ENCODE measurements around the gene TOR4A.

Gene TOR4A

GRCh38 chr9:137294091-137294680 lies 16.7 kb downstream of the TOR4A start:
- H3K27me3 ChIP-seq (ENCODE audit: control insufficient read depth in 3 of 3, insufficient read depth in 3 of 3, low read depth in 1 of 3, low read length in 3 of 3) = peaks cover 0 to 11% (median 2%) of the 10 kb centered on the region in 3 experiments
- DNase-seq (ENCODE audit: low spot score) = no peak

GRCh38 chr9:137294681-137295237 lies 17.2 kb downstream of the TOR4A start:
- H3K9ac ChIP-seq (ENCODE audit: low read depth, low read length, poor library complexity) = peak overlapping the region; percentile 81
- peak overlapping the region; percentile 97 for H2AK5ac ChIP-seq (ENCODE audit: low read depth, low read length)
- peak overlapping the region; percentile 73 for H2BK12ac ChIP-seq (ENCODE audit: low read length)
- no peak overlapping the region for H2BK15ac ChIP-seq (ENCODE audit: low read length)
- no CpG with 5 or more reads among the region's 35 CpGs for WGBS, 2 donors (ENCODE audit: extremely low coverage in 2 of 2, insufficient read length in 2 of 2, insufficient replicate concordance in 1 of 2)
- peaks cover 28 to 31% of the 10 kb centered on the region in 2 donors for H3K4me1 ChIP-seq (ENCODE audit: control insufficient read depth in 2 of 2, insufficient read depth in 1 of 2, low read depth in 1 of 2, low read length in 2 of 2)
- H3K9me3 ChIP-seq (replicated peaks in 1 of 2; ENCODE audit: control insufficient read depth in 2 of 2, insufficient read depth in 1 of 2, low read depth in 1 of 2, low read length in 2 of 2) = peaks cover 0 to 10% of the 10 kb centered on the region in 2 donors
- H2BK120ac ChIP-seq (ENCODE audit: low read depth, low read length) = no peak overlapping the region
- H2AFZ ChIP-seq (ENCODE audit: low read length) = peak overlapping the region; percentile 74
- peak overlapping the region; percentile 97 for H3K14ac ChIP-seq (ENCODE audit: low read length)
- H3K23ac ChIP-seq (ENCODE audit: low read depth, low read length, poor library complexity) = peak overlapping the region; percentile 93
- no peak overlapping the region for H2BK5ac ChIP-seq (ENCODE audit: low read length)
- no peak for DNase-seq (ENCODE audit: low spot score)
- peak overlapping the region; percentile 83 for H3K4me2 ChIP-seq (ENCODE audit: insufficient read depth, low read length, poor library complexity, severe bottlenecking)
- H3K18ac ChIP-seq (ENCODE audit: low read length) = peak overlapping the region; percentile 94
- H3K27ac ChIP-seq (replicated peaks; ENCODE audit: low read length) = no peak overlapping the region
- H4K8ac ChIP-seq (ENCODE audit: low read depth, low read length) = peak overlapping the region; percentile 96
- H4K91ac ChIP-seq (ENCODE audit: low read depth, low read length, poor library complexity) = no peak overlapping the region
- H3K36me3 ChIP-seq (replicated peaks in 1 of 2; ENCODE audit: control insufficient read depth in 2 of 2, insufficient read depth in 2 of 2, low read length in 2 of 2) = peaks cover 5 to 14% of the 10 kb centered on the region in 2 donors
- peak overlapping the region in 1 of 2 donors; percentile 46 for H3K4me3 ChIP-seq (ENCODE audit: low read length in 2 of 2)
- H3K4ac ChIP-seq (ENCODE audit: low read length) = peak overlapping the region; percentile 66
- H3K79me1 ChIP-seq (ENCODE audit: low read depth, low read length) = peaks cover 2% of the 10 kb centered on the region
- peaks cover 0 to 11% (median 2%) of the 10 kb centered on the region in 3 experiments for H3K27me3 ChIP-seq (ENCODE audit: control insufficient read depth in 3 of 3, insufficient read depth in 3 of 3, low read depth in 1 of 3, low read length in 3 of 3)

More at GRCh38 chr9:137294091-137294680, 16.7 kb downstream of the TOR4A start:
- Histone ChIP-seq H3K4me1 (ENCODE audit: control insufficient read depth in 2 of 2, insufficient read depth in 1 of 2, low read depth in 1 of 2, low read length in 2 of 2) (peaks cover 25 to 27% of the 10 kb centered on the region in 2 donors), H2AFZ (ENCODE audit: low read length) (no peak overlapping the region), H2AK5ac (ENCODE audit: low read depth, low read length) (peak overlapping the region; percentile 97), H2BK120ac (ENCODE audit: low read depth, low read length) (no peak overlapping the region), H3K14ac (ENCODE audit: low read length) (no peak overlapping the region), H3K4ac (ENCODE audit: low read length) (no peak overlapping the region), H2BK12ac (ENCODE audit: low read length) (no peak overlapping the region), H3K9me3 (replicated peaks in 1 of 2; ENCODE audit: control insufficient read depth in 2 of 2, insufficient read depth in 1 of 2, low read depth in 1 of 2, low read length in 2 of 2) (peaks cover 0 to 10% of the 10 kb centered on the region in 2 donors), H3K18ac (ENCODE audit: low read length) (no peak overlapping the region), H3K79me1 (ENCODE audit: low read depth, low read length) (peaks cover 2% of the 10 kb centered on the region), H3K27ac (replicated peaks; ENCODE audit: low read length) (no peak overlapping the region), H4K8ac (ENCODE audit: low read depth, low read length) (no peak overlapping the region), H3K9ac (ENCODE audit: low read depth, low read length, poor library complexity) (no peak overlapping the region), H3K4me2 (ENCODE audit: insufficient read depth, low read length, poor library complexity, severe bottlenecking) (no peak overlapping the region), H3K4me3 (ENCODE audit: low read length in 2 of 2) (no peak overlapping the region), H2BK5ac (ENCODE audit: low read length) (no peak overlapping the region), H3K23ac (ENCODE audit: low read depth, low read length, poor library complexity) (no peak overlapping the region), H4K91ac (ENCODE audit: low read depth, low read length, poor library complexity) (no peak overlapping the region), H2BK15ac (ENCODE audit: low read length) (no peak overlapping the region), H3K36me3 (replicated peaks in 1 of 2; ENCODE audit: control insufficient read depth in 2 of 2, insufficient read depth in 2 of 2, low read length in 2 of 2) (peaks cover 5 to 14% of the 10 kb centered on the region in 2 donors)
- WGBS, 2 donors (ENCODE audit: extremely low coverage in 2 of 2, insufficient read length in 2 of 2, insufficient replicate concordance in 1 of 2) = no CpG with 5 or more reads among the region's 11 CpGs

GRCh38 chr9:137295238-137295811 lies 17.8 kb downstream of the TOR4A start:
- no peak overlapping the region for H3K4ac ChIP-seq (ENCODE audit: low read length)
- no peak overlapping the region for H4K91ac ChIP-seq (ENCODE audit: low read depth, low read length, poor library complexity)
- peak overlapping the region; percentile 93 for H3K23ac ChIP-seq (ENCODE audit: low read depth, low read length, poor library complexity)
- H3K36me3 ChIP-seq (replicated peaks in 1 of 2; ENCODE audit: control insufficient read depth in 2 of 2, insufficient read depth in 2 of 2, low read length in 2 of 2) = peaks cover 5 to 14% of the 10 kb centered on the region in 2 donors
- peak overlapping the region; percentile 96 for H4K8ac ChIP-seq (ENCODE audit: low read depth, low read length)
- peak overlapping the region; percentile 97 for H3K18ac ChIP-seq (ENCODE audit: low read length)
- no CpG with 5 or more reads among the region's 76 CpGs for WGBS, 2 donors (ENCODE audit: extremely low coverage in 2 of 2, insufficient read length in 2 of 2, insufficient replicate concordance in 1 of 2)
- no peak for DNase-seq (ENCODE audit: low spot score)
- no peak overlapping the region for H2BK5ac ChIP-seq (ENCODE audit: low read length)
- peak overlapping the region; percentile 56 for H3K27ac ChIP-seq (replicated peaks; ENCODE audit: low read length)
- peak overlapping the region; percentile 73 for H2BK12ac ChIP-seq (ENCODE audit: low read length)
- H3K4me3 ChIP-seq (ENCODE audit: low read length in 2 of 2) = peak overlapping the region; percentile 46 to 78
- peaks cover 2% of the 10 kb centered on the region for H3K79me1 ChIP-seq (ENCODE audit: low read depth, low read length)
- peak overlapping the region; percentile 86 for H3K9ac ChIP-seq (ENCODE audit: low read depth, low read length, poor library complexity)
- H3K27me3 ChIP-seq (ENCODE audit: control insufficient read depth in 3 of 3, insufficient read depth in 3 of 3, low read depth in 1 of 3, low read length in 3 of 3) = peaks cover 0 to 11% (median 2%) of the 10 kb centered on the region in 3 experiments
- H2AK5ac ChIP-seq (ENCODE audit: low read depth, low read length) = peak overlapping the region; percentile 97
- no peak overlapping the region for H2BK120ac ChIP-seq (ENCODE audit: low read depth, low read length)
- H2AFZ ChIP-seq (ENCODE audit: low read length) = peak overlapping the region; percentile 74
- peak overlapping the region; percentile 97 for H3K14ac ChIP-seq (ENCODE audit: low read length)
- peaks cover 0 to 10% of the 10 kb centered on the region in 2 donors for H3K9me3 ChIP-seq (replicated peaks in 1 of 2; ENCODE audit: control insufficient read depth in 2 of 2, insufficient read depth in 1 of 2, low read depth in 1 of 2, low read length in 2 of 2)
- peaks cover 28 to 31% of the 10 kb centered on the region in 2 donors for H3K4me1 ChIP-seq (ENCODE audit: control insufficient read depth in 2 of 2, insufficient read depth in 1 of 2, low read depth in 1 of 2, low read length in 2 of 2)
- H3K4me2 ChIP-seq (ENCODE audit: insufficient read depth, low read length, poor library complexity, severe bottlenecking) = peak overlapping the region; percentile 83
- no peak overlapping the region for H2BK15ac ChIP-seq (ENCODE audit: low read length)
